ENCODE results near the gene GGA3.
"Not testable (repeated sequence)": the region's sequence is repeated elsewhere in the genome, so short reads cannot be mapped to it uniquely, and the experiment has no call there.

Gene GGA3

DNA sequence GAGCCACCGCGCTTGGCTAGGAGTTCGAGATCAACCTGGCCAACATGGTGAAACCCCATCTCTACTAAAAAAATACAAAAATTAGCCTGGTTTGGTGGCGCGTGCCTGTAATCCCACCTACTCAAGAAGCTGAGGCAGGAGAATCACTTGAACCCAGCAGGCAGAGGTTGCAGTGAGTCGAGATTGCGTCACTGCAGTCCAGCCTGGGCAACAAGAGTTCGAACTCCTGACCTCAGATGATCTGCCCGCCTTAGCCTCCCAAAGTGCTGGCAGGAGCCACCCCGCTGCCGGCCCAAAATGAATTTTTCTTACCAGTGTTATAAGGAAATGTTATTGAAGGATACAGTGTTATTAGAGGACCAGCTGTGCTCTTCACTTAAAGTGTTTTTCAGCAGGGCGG, 53.6 kb downstream of the GGA3 start:
- DNase-seq: no peak

GRCh38 chr17:75207050-75207407, 54.4 kb downstream of the GGA3 start:
- not testable (repeated sequence) for DNase-seq

GRCh38 chr17:75205793-75206163, 55.6 kb downstream of the GGA3 start:
- no peak for DNase-seq

DNA sequence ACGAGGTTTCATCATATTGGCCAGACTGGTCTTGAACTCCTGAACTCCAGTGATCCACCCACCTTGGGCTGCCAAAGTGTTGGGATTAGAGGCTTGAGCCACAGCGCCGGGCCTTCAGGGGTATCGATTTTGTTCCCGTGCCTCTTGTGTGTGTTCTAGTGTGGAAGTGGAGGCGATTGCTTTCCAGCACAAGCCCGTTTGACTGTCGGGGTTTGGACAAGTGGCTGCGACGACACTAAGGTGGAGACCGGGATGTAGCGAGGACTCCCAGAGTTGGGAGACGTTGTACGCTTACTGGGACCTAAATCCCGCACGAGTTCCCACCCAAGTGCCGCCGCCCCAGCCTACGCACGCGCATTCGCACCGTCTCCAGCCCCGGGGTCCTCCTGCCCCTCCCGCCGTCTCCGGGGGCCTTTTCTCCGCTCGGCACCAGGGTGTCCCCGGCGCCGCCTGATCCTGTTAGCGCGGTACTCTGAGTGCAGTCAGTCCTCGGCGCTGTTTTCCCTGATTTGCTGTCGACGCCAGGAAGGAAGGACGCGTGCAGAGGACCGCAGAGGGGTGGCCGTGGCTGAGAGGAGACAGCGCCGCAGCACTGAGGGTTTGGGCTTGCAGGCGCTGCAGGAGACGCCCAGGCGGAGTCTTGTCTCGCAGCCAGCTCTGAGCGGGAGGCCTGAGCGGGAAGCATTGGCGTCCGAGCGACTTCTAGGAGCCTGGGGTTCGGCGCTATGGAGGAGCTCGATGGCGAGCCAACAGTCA, 56.2 kb downstream of the GGA3 start, which contains the start of gene NUP85:
Gene NUP85, plus strand, starts transcription at position 643 of the 756 bp plus-strand sequence. Its CDS starts 83 bp downstream, at position 726.
- peak; percentile 91 for DNase-seq

- no peak for DNase-seq
These were observed 61.4 kb downstream of the GGA3 start for GRCh38 chr17:75199886-75200618.

- no peak for DNase-seq
These were observed 66.5 kb downstream of the GGA3 start for GRCh38 chr17:75194879-75195278.

GRCh38 chr17:75191584-75191983, 69.8 kb downstream of the GGA3 start:
- DNase-seq: no peak

- DNase-seq: no peak
These were observed 72.8 kb downstream of the GGA3 start for GRCh38 chr17:75188614-75189013.

Data from NCI-H2029 (cell line).